HepG2 (cell line): ENCODE data around the gene GATAD2B. TPM values are rescaled to one million over a fixed set of nuclear protein-coding genes. Genes with fewer than 3 reads are reported as not detected.

Source experiments
- AGO2 ChIP-seq: fragments of 200-400 bp; formaldehyde crosslinking; optimal IDR thresholded peaks from 2 replicates; pipeline ENCODE3; 2017; ENCODE audit warnings: mild to moderate bottlenecking, low read depth, low read length, moderate library complexity
- ATF1 ChIP-seq: IDR thresholded peaks from 2 replicates; pipeline ENCODE4 v1.6.1; 2016; ENCODE audit warnings: mild to moderate bottlenecking, control low read depth
- E2F5 ChIP-seq: sonication (generic); formaldehyde crosslinking; conservative IDR thresholded peaks from 2 replicates; pipeline ENCODE4 v1.4.0; 2020; ENCODE audit warnings: missing genetic modification reagents
- HOXD1 ChIP-seq: sonication (generic); formaldehyde crosslinking; IDR thresholded peaks from 2 replicates; pipeline ENCODE4 v1.5.0; 2020; ENCODE audit warnings: missing genetic modification reagents
- KLF9 ChIP-seq: IDR thresholded peaks from 2 replicates; pipeline ENCODE4 v1.6.1; 2016; ENCODE audit warnings: low read depth
- MAZ ChIP-seq, 2 experiments: sonication (generic) in 1 of 2; formaldehyde crosslinking in 1 of 2; IDR thresholded peaks; 2 replicates each; pipeline versions ENCODE4 v1.5.0 to v1.6.1; 2012 to 2020; ENCODE audit warnings: low read depth in 2 of 2, mild to moderate bottlenecking in 2 of 2, borderline replicate concordance in 1 of 2, improper control_type of control experiment in 1 of 2, low read length in 1 of 2, missing genetic modification reagents in 1 of 2, moderate library complexity in 1 of 2
- NCOA2 ChIP-seq: sonication (generic); formaldehyde crosslinking; IDR thresholded peaks from 2 replicates; pipeline ENCODE4 v1.8.0; 2022; ENCODE audit warnings: inconsistent platforms
- RFXAP ChIP-seq: sonication (generic); formaldehyde crosslinking; IDR thresholded peaks from 2 replicates; pipeline ENCODE4 v1.4.0; 2020; ENCODE audit warnings: missing genetic modification reagents, borderline replicate concordance
- SOX6 ChIP-seq, 2 experiments: fragments of 450-650 bp in 1 of 2; sonication (generic) in 1 of 2; formaldehyde crosslinking in 1 of 2; IDR thresholded peaks; 2 replicates each; pipeline versions ENCODE4 v1.4.0 to v1.6.1; 2017 to 2020; ENCODE audit warnings: antibody characterized with exemption in 1 of 2, mild to moderate bottlenecking in 1 of 2, missing genetic modification reagents in 1 of 2
- TBL1XR1 ChIP-seq: fragments of 150-350 bp; IDR thresholded peaks from 2 replicates; pipeline ENCODE4 v1.6.1; 2014; ENCODE audit warnings: borderline replicate concordance, low read length; ENCODE audit not compliant: partially characterized antibody
- TSC22D2 ChIP-seq: sonication (generic); formaldehyde crosslinking; IDR thresholded peaks from 2 replicates; pipeline ENCODE4 v1.5.1; 2020; ENCODE audit warnings: missing genetic modification reagents, mild to moderate bottlenecking, borderline replicate concordance
- U2AF2 ChIP-seq: fragments of 200-400 bp; formaldehyde crosslinking; IDR thresholded peaks from 2 replicates; pipeline ENCODE4 v1.6.1; 2017; ENCODE audit warnings: low read depth, mild to moderate bottlenecking, low read length
- ZBTB44 ChIP-seq: sonication (generic); formaldehyde crosslinking; IDR thresholded peaks from 2 replicates; pipeline ENCODE4 v1.4.0; 2020; ENCODE audit warnings: missing genetic modification reagents
- ZBTB49 ChIP-seq: sonication (generic); formaldehyde crosslinking; IDR thresholded peaks from 2 replicates; pipeline ENCODE4 v1.4.0; 2020; ENCODE audit warnings: missing genetic modification reagents, borderline replicate concordance
- ZNF264 ChIP-seq: sonication (generic); formaldehyde crosslinking; IDR thresholded peaks from 2 replicates; pipeline ENCODE4 v1.4.0; 2020; ENCODE audit warnings: missing genetic modification reagents
- ZNF383 ChIP-seq: sonication (generic); formaldehyde crosslinking; IDR thresholded peaks from 2 replicates; pipeline ENCODE4 v1.4.0; 2020; ENCODE audit warnings: missing genetic modification reagents, mild to moderate bottlenecking, borderline replicate concordance
- ZNF792 ChIP-seq: IDR thresholded peaks from 2 replicates; pipeline ENCODE4 v1.6.1; 2016
- polyA plus RNA-seq, 8 experiments: library from polyadenylated mRNA; depleted of rRNA in 3 of 8; stranded (reverse) in 7 of 8; unstranded in 1 of 8; fragments of >200 nt; fragmentation: Illumina TruSeq in 4 of 8; extraction: Trizol in 4 of 8; gene quantifications; 2 replicates each; pipeline versions ENCODE4 v1.2.1 to v1.2.3, GENCODE V29; 2011 to 2016; ENCODE audit warnings: low read depth in 4 of 8, missing spikeins in 1 of 8, mixed read lengths in 1 of 8; ENCODE audit not compliant: insufficient read depth in 1 of 8
- total RNA-seq, 5 experiments: library from RNA; depleted of rRNA; stranded (reverse); fragments of >200 nt; fragmentation: Illumina TruSeq; extraction: Trizol; gene quantifications; 2 replicates each; pipeline ENCODE4 v1.2.3, GENCODE V29; 2016; ENCODE audit warnings: low read depth in 1 of 5
- TF ChIP-seq, protein P1 (sequence below): sonication (generic); formaldehyde crosslinking; IDR thresholded peaks from 2 replicates; pipeline ENCODE4 v1.5.0; 2020; ENCODE audit warnings: missing genetic modification reagents
- TF ChIP-seq, protein P2 (sequence below): sonication (generic); formaldehyde crosslinking; IDR thresholded peaks from 2 replicates; pipeline ENCODE4 v1.4.0; 2020; ENCODE audit warnings: missing genetic modification reagents, borderline replicate concordance
- TF ChIP-seq, protein P3 (sequence below): sonication (generic); formaldehyde crosslinking; IDR thresholded peaks from 2 replicates; pipeline ENCODE4 v1.8.1; 2023; ENCODE audit warnings: mild to moderate bottlenecking, missing genetic modification reagents

GATAD2B gene
- total and polyA plus RNA-seq, 2 of the 13 experiments (the other 11 are each of a cell fraction or from before 2014, with no cell fraction given) = 3.2 to 5.2 TPM

DNA sequence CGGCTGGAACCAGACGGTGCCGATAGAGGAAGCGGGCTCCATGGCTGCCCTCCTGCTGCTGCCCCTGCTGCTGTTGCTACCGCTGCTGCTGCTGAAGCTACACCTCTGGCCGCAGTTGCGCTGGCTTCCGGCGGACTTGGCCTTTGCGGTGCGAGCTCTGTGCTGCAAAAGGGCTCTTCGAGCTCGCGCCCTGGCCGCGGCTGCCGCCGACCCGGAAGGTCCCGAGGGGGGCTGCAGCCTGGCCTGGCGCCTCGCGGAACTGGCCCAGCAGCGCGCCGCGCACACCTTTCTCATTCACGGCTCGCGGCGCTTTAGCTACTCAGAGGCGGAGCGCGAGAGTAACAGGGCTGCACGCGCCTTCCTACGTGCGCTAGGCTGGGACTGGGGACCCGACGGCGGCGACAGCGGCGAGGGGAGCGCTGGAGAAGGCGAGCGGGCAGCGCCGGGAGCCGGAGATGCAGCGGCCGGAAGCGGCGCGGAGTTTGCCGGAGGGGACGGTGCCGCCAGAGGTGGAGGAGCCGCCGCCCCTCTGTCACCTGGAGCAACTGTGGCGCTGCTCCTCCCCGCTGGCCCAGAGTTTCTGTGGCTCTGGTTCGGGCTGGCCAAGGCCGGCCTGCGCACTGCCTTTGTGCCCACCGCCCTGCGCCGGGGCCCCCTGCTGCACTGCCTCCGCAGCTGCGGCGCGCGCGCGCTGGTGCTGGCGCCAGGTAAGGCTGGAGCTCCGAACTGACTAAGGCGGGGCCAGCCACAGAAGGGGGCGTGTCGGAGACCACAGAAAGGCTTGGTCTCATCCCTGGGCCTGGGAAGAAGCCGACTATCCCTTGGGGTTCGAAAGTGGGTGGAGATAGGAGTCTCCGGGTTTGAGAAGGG, 147.1 kb downstream of the GATAD2B start (continued):
- TF ChIP-seq, protein P1, sequence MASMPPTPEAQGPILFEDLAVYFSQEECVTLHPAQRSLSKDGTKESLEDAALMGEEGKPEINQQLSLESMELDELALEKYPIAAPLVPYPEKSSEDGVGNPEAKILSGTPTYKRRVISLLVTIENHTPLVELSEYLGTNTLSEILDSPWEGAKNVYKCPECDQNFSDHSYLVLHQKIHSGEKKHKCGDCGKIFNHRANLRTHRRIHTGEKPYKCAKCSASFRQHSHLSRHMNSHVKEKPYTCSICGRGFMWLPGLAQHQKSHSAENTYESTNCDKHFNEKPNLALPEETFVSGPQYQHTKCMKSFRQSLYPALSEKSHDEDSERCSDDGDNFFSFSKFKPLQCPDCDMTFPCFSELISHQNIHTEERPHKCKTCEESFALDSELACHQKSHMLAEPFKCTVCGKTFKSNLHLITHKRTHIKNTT (CRISPR knock-in tag) = no peak
- TF ChIP-seq KLF9 = no peak
- no peak for TF ChIP-seq RFXAP (CRISPR knock-in tag)
- no peak for TF ChIP-seq ZNF264 (CRISPR knock-in tag)
- no peak for TF ChIP-seq MAZ (IDR thresholded peaks at IDR 0.05; ENCODE audit: borderline replicate concordance, low read depth, low read length)
- TF ChIP-seq MAZ (CRISPR knock-in tag; IDR thresholded peaks at IDR 0.05; ENCODE audit: low read depth) = peak; percentile 31; the same call in 1 of the 2 replicates
- no peak for TF ChIP-seq ATF1
- no peak for TF ChIP-seq NCOA2
- TF ChIP-seq ZBTB49 (CRISPR knock-in tag) = no peak
- TF ChIP-seq E2F5 (CRISPR knock-in tag) = no peak; the same call in none of the 2 replicates
- TF ChIP-seq, protein P2, sequence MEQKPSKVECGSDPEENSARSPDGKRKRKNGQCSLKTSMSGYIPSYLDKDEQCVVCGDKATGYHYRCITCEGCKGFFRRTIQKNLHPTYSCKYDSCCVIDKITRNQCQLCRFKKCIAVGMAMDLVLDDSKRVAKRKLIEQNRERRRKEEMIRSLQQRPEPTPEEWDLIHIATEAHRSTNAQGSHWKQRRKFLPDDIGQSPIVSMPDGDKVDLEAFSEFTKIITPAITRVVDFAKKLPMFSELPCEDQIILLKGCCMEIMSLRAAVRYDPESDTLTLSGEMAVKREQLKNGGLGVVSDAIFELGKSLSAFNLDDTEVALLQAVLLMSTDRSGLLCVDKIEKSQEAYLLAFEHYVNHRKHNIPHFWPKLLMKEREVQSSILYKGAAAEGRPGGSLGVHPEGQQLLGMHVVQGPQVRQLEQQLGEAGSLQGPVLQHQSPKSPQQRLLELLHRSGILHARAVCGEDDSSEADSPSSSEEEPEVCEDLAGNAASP (CRISPR knock-in tag) = no peak; the same call in 1 of the 2 replicates
- no peak for TF ChIP-seq ZNF792 (CRISPR knock-in tag)
- no peak for TF ChIP-seq ZNF383 (CRISPR knock-in tag)
- no peak for TF ChIP-seq SOX6 (IDR thresholded peaks at IDR 0.05)
- peak; percentile 56; the same call in 1 of the 2 replicates for TF ChIP-seq SOX6 (CRISPR knock-in tag; IDR thresholded peaks at IDR 0.05)
- peak; percentile 85 for TF ChIP-seq AGO2
- no peak for TF ChIP-seq ZBTB44 (CRISPR knock-in tag)
- TF ChIP-seq TBL1XR1 = no peak
- TF ChIP-seq, protein P3, sequence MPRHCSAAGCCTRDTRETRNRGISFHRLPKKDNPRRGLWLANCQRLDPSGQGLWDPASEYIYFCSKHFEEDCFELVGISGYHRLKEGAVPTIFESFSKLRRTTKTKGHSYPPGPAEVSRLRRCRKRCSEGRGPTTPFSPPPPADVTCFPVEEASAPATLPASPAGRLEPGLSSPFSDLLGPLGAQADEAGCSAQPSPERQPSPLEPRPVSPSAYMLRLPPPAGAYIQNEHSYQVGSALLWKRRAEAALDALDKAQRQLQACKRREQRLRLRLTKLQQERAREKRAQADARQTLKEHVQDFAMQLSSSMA (CRISPR knock-in tag) = no peak; the same call in 1 of the 2 replicates
- no peak for TF ChIP-seq U2AF2
- TF ChIP-seq HOXD1 (CRISPR knock-in tag) = no peak
- TF ChIP-seq TSC22D2 (CRISPR knock-in tag) = no peak
